Karpas-422 (cell line): ENCODE data around the gene PHPT1. TPM values are rescaled to one million over a fixed set of nuclear protein-coding genes. Genes with fewer than 3 reads are reported as not detected.

Experiments
- DNase-seq: peaks from one replicate; pipeline ENCODE4 v3.0.0-alpha.2; 2015
- H2AFZ ChIP-seq: fragments of 200-600 bp; sonication (generic); 2 replicates; pipeline ENCODE4 v1.6.1; 2014; ENCODE audit warnings: antibody characterized with exemption, low read length, mixed read lengths
- H3K27ac ChIP-seq: fragments of 200-600 bp; sonication (generic); 2 replicates; pipeline ENCODE4 v1.5.1; 2014; ENCODE audit warnings: mild to moderate bottlenecking, low read length, moderate library complexity
- H3K27me3 ChIP-seq: fragments of 200-600 bp; sonication (generic); 2 replicates; pipeline ENCODE4 v1.6.1; 2014; ENCODE audit warnings: low read length, mixed read lengths
- H3K36me3 ChIP-seq: fragments of 200-600 bp; sonication (generic); 2 replicates; pipeline ENCODE4 v1.6.1; 2014; ENCODE audit warnings: low read length, mixed read lengths; ENCODE audit not compliant: insufficient read depth
- H3K4me1 ChIP-seq: fragments of 200-600 bp; sonication (generic); 2 replicates; pipeline ENCODE4 v1.6.1; 2014; ENCODE audit warnings: mild to moderate bottlenecking, low read length, mixed read lengths
- H3K4me2 ChIP-seq: fragments of 200-600 bp; sonication (generic); 2 replicates; pipeline ENCODE4 v1.6.1; 2014; ENCODE audit warnings: low read length, low read depth, mild to moderate bottlenecking; ENCODE audit not compliant: poor library complexity, severe bottlenecking
- H3K4me3 ChIP-seq: fragments of 200-600 bp; sonication (generic); 2 replicates; pipeline ENCODE4 v1.5.1; 2014; ENCODE audit warnings: mild to moderate bottlenecking, antibody characterized with exemption, low read length, mixed read lengths
- H3K79me2 ChIP-seq: fragments of 200-600 bp; sonication (generic); 2 replicates; pipeline ENCODE4 v1.6.1; 2014; ENCODE audit warnings: mild to moderate bottlenecking, low read length, mixed read lengths
- H3K9ac ChIP-seq: fragments of 200-600 bp; sonication (generic); 2 replicates; pipeline ENCODE4 v1.6.0; 2014; ENCODE audit warnings: low read length
- H3K9me2 ChIP-seq: fragments of 200-600 bp; sonication (generic), shearing (Covaris generic); replicated peaks from 2 replicates; pipeline ENCODE4 v1.6.0; 2014; ENCODE audit warnings: mild to moderate bottlenecking, low read length, moderate library complexity; ENCODE audit not compliant: insufficient read depth
- H3K9me3 ChIP-seq: fragments of 300-700, 200-600 bp; sonication (generic); 2 replicates; pipeline ENCODE4 v1.6.1; 2014; ENCODE audit warnings: low read length, mixed read lengths
- H4K20me1 ChIP-seq: fragments of 200-600 bp; sonication (generic); 2 replicates; pipeline ENCODE4 v1.6.1; 2014; ENCODE audit warnings: mild to moderate bottlenecking, antibody characterized with exemption, low read length, low read depth; ENCODE audit not compliant: insufficient read depth
- total RNA-seq: library from RNA; depleted of rRNA; stranded (reverse); fragments of >200 nt; shearing (Covaris generic); gene quantifications from 2 replicates; pipeline ENCODE4 v1.2.3, GENCODE V29; 2014; ENCODE audit warnings: low replicate concordance

PHPT1 gene
- total RNA-seq, 1 experiment from 2014 or later, result 82.5 TPM

DNA sequence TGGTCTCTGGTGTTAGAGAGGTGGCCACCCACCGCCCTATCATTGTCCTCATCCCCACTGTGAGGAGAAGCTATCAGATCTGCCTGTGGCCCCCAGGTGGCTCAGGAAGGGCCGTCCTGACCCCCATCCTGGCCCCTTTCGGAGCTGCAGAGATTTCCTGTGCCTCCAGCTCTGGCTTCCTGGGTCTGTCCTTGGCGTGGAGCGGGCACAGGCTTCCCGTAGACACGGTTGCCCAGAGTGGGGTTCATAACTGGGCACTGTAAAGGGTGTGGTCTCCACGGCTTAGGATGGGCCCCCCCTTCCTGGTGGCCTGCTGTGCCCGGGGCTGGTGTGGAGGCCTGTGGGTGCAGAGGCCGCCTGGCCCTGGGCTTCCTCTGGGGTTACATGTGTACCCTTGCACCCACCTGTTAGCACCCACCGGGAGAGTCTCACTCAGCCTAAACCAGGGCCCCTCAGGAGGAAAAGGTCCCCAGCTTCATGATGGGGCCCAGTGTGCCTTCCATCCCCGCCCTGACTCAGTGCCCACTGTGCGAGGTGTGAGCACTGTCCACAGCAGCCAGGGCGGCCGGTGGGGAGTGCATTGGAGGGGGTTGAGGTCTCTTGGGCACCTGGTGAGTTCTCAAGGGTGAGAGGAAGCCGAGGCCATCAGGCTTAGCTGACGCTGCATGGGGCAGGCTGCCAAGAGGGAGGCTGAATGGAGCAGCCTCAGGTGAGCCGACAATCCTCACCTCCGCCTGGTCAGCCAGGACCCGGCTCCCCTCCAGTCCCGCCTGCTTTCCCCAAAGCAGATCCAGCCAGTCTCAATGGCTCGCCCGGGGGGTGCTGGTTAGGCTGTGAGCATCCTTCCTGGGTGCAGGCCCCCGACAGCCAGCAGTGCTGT lies 22.3 kb upstream of the PHPT1 start:
- H3K4me2 ChIP-seq, result no peak overlapping the region
- H3K4me3 ChIP-seq, result no peak overlapping the region
- DNase-seq, result no peak
- H3K9ac ChIP-seq, result no peak overlapping the region
- no peak overlapping the region for H3K27ac ChIP-seq
- H3K79me2 ChIP-seq, result no peaks in the 10 kb centered on the region
- no peaks in the 10 kb centered on the region for H3K9me2 ChIP-seq
- H3K36me3 ChIP-seq, result no peaks in the 10 kb centered on the region
- H3K4me1 ChIP-seq, result no peaks in the 10 kb centered on the region
- no peaks in the 10 kb centered on the region for H3K9me3 ChIP-seq
- H4K20me1 ChIP-seq, result no peaks in the 10 kb centered on the region
- no peaks in the 10 kb centered on the region for H3K27me3 ChIP-seq
- H2AFZ ChIP-seq, result no peak overlapping the region

DNA sequence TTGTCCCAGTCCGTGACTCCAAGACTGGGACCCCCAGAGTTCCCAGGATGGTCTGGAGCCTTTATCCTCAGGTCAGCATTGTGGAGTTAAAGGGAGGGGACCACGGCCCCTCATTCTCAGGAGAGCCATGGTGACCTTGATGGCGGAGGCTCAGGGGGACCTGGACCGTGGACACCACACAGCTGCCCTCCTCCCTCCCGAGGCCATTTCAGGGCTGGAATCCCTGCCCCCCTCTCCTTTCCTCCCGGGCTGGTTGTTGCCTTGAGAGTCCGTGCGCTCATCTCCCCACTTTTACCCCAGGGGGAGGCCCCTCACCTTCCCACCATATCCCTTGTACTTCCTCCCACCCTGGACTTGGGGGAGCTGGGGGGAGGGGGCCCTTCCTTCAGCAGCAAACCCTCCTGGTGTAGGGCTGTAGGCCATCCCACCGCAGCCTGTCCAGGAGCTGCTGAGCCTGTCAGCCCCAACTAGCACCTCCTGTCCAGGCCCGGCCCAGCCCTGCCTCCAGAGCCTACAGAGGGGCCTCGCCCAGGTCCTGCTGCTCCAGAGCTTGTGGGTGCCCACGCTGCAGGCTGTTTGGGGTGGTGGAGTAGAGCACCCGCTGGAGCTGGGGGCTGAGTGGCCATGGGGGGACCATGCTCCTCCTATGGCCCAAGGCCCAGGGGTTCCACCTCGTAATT lies 21.3 kb upstream of the PHPT1 start:
- Histone ChIP-seq H3K27me3 (no peaks in the 10 kb centered on the region), H3K9ac (no peak overlapping the region), H3K4me2 (no peak overlapping the region), H3K9me2 (no peaks in the 10 kb centered on the region), H3K27ac (no peak overlapping the region), H3K4me1 (no peaks in the 10 kb centered on the region), H3K9me3 (no peaks in the 10 kb centered on the region), H4K20me1 (no peaks in the 10 kb centered on the region), H3K4me3 (no peak overlapping the region), H2AFZ (no peak overlapping the region), H3K36me3 (no peaks in the 10 kb centered on the region), H3K79me2 (no peaks in the 10 kb centered on the region)
- DNase-seq, result no peak

GRCh38 chr9:136828474-136829140 lies 20.6 kb upstream of the PHPT1 start:
- no peak overlapping the region for H3K9ac ChIP-seq
- no peak for DNase-seq
- no peak overlapping the region for H3K27ac ChIP-seq
- no peaks in the 10 kb centered on the region for H3K36me3 ChIP-seq
- H3K4me1 ChIP-seq, result no peaks in the 10 kb centered on the region
- no peak overlapping the region for H3K4me2 ChIP-seq
- no peaks in the 10 kb centered on the region for H3K9me2 ChIP-seq
- no peaks in the 10 kb centered on the region for H3K79me2 ChIP-seq
- no peak overlapping the region for H3K4me3 ChIP-seq
- H3K27me3 ChIP-seq, result no peaks in the 10 kb centered on the region
- H4K20me1 ChIP-seq, result no peaks in the 10 kb centered on the region
- no peaks in the 10 kb centered on the region for H3K9me3 ChIP-seq
- H2AFZ ChIP-seq, result no peak overlapping the region

GRCh38 chr9:136829412-136829811 lies 19.8 kb upstream of the PHPT1 start:
- H3K79me2 ChIP-seq, result no peaks in the 10 kb centered on the region
- H3K9me2 ChIP-seq, result no peaks in the 10 kb centered on the region
- no peaks in the 10 kb centered on the region for H3K9me3 ChIP-seq
- no peak overlapping the region for H3K4me2 ChIP-seq
- no peak overlapping the region for H2AFZ ChIP-seq
- H3K9ac ChIP-seq, result no peak overlapping the region
- no peaks in the 10 kb centered on the region for H3K27me3 ChIP-seq
- H3K4me1 ChIP-seq, result no peaks in the 10 kb centered on the region
- no peaks in the 10 kb centered on the region for H4K20me1 ChIP-seq
- H3K27ac ChIP-seq, result no peak overlapping the region
- H3K36me3 ChIP-seq, result no peaks in the 10 kb centered on the region
- DNase-seq, result no peak
- no peak overlapping the region for H3K4me3 ChIP-seq

DNA sequence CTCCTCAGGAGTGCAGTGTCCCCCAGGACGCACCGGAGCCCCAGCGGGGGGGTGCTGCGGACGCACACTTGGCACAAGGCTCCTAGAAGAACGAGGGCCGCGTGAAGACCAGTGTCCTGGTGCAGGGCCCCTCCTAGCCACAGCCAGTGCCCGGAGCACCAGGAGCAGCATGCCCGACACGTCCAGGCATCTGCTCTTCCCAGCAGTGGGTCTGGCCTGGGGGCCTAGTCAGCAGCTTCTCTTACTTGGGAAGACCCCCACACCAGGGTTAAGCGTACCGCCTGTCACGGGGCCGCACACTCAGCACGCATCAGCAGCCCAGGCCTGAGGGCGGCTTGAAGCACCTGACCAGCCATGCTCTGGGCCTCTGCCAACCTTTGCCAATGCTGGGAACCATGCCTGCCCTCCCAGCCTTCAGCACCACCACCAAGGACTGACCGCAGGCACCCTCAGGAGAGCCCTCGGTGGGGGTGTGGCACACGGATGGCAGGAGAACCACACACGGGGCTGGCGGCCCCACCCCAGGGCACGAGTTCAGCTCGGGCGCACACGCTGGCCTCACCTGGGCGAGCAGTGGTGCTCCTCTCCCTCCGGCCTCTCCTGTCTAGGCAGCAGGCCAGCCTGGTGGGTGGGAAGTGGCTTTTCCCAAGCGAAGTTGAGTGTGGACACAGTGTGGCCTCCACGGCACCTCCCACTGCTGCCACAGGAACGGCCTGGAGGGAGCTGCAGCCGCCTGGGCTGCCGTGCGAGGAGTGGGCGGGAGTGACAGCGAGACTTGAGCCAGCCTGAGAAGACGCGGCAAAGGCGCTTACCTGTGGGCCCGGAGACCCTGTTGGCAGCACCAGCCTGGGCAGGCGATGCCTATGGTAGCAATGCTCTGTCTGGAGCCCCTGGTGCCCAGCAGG lies 19.0 kb upstream of the PHPT1 start:
- Histone ChIP-seq H3K4me1 (no peaks in the 10 kb centered on the region), H3K27me3 (no peaks in the 10 kb centered on the region), H3K79me2 (no peaks in the 10 kb centered on the region), H4K20me1 (no peaks in the 10 kb centered on the region), H2AFZ (no peak overlapping the region), H3K9me3 (no peaks in the 10 kb centered on the region), H3K9me2 (no peaks in the 10 kb centered on the region), H3K4me2 (no peak overlapping the region), H3K27ac (no peak overlapping the region), H3K9ac (no peak overlapping the region), H3K4me3 (no peak overlapping the region), H3K36me3 (no peaks in the 10 kb centered on the region)
- DNase-seq, result no peak

- no peaks in the 10 kb centered on the region for H3K4me1 ChIP-seq
- H4K20me1 ChIP-seq, result no peaks in the 10 kb centered on the region
- no peaks in the 10 kb centered on the region for H3K9me3 ChIP-seq
- H3K27ac ChIP-seq, result no peak overlapping the region
- H3K9me2 ChIP-seq, result no peaks in the 10 kb centered on the region
- no peak overlapping the region for H3K4me3 ChIP-seq
- H3K9ac ChIP-seq, result no peak overlapping the region
- H3K79me2 ChIP-seq, result no peaks in the 10 kb centered on the region
- no peaks in the 10 kb centered on the region for H3K36me3 ChIP-seq
- H3K27me3 ChIP-seq, result no peaks in the 10 kb centered on the region
- H3K4me2 ChIP-seq, result no peak overlapping the region
- no peak overlapping the region for H2AFZ ChIP-seq
- no peak for DNase-seq
Observed at GRCh38 chr9:136831002-136831719, 18.0 kb upstream of the PHPT1 start.

DNA sequence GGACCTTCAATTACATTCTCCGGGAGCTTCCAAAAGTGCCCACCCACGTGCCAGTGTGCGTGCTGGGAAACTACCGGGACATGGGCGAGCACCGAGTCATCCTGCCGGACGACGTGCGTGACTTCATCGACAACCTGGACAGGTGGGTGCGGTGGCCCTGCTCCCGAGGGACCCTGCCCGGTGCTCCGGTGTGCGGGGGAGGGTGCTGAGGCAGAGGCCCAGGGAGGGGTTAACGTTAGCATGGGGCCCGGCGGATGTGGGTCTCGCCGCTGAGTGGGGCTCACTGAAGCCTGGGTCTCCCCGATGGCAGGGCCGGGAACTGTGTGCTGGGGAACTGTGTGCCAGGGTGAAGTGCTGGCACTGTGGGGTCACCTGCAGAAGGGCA lies 17.5 kb upstream of the PHPT1 start:
- H3K4me2 ChIP-seq, result no peak overlapping the region
- no peak overlapping the region for H3K9ac ChIP-seq
- no peaks in the 10 kb centered on the region for H3K9me2 ChIP-seq
- no peak overlapping the region for H2AFZ ChIP-seq
- no peak overlapping the region for H3K4me3 ChIP-seq
- no peak for DNase-seq
- no peaks in the 10 kb centered on the region for H3K27me3 ChIP-seq
- H4K20me1 ChIP-seq, result no peaks in the 10 kb centered on the region
- H3K9me3 ChIP-seq, result no peaks in the 10 kb centered on the region
- no peaks in the 10 kb centered on the region for H3K79me2 ChIP-seq
- H3K36me3 ChIP-seq, result no peaks in the 10 kb centered on the region
- no peak overlapping the region for H3K27ac ChIP-seq
- H3K4me1 ChIP-seq, result no peaks in the 10 kb centered on the region
